ENCODE measurements around the gene CRTC1. TPM values are rescaled to one million over a fixed set of nuclear protein-coding genes. Genes with fewer than 3 reads are reported as not detected.

Gene CRTC1
- total RNA-seq, 4 donors from 2014 or later, result 3.8 to 8.9 (median 6.3) TPM

DNA sequence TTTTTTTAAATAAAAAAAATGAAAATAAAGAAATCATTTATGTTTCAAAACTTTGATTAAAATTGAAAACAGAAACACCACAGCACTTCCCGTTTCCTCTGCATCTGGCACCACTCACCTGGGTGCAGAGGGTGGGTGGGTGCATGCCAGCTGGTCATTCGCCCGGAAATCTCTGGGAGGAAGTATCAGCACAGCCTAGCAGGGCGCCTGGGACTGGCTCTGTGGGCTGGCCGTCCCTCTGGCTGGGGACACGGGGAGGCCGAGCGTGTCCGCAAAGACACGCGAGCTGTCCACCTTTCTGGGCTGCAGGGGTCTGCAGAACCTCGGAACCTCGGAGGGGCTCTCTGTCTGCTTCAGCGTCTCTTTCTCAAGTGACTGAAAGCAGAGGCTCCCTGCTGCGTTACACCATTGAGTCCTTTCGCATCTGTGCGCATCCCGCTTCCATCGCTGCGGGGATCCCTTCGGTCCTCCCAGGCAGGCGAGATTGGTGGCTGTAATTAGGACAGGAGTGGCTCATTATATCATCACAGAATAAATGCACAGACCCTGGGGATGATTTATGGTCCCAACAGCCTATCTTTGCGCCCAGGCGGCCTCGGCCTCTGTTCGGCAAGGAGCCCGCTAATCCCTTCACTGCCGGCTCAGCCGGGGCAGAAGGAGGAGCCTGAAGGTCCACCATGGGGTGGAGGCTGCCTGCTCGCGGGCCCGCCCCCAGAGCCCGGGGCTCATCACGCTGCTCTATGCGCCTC, 17.2 kb downstream of the CRTC1 start:
- peak overlapping the region; percentile 25 to 52 for H3K4me3 ChIP-seq
- H3K9me3 ChIP-seq, result no peaks in the 10 kb centered on the region
- TF ChIP-seq POLR2AphosphoS5 (IDR thresholded peaks at IDR 0.05) (no peak), POLR2A (IDR thresholded peaks at IDR 0.05) (no peak), EP300 (IDR thresholded peaks at IDR 0.05) (no peak)
- TF ChIP-seq, protein P1, sequence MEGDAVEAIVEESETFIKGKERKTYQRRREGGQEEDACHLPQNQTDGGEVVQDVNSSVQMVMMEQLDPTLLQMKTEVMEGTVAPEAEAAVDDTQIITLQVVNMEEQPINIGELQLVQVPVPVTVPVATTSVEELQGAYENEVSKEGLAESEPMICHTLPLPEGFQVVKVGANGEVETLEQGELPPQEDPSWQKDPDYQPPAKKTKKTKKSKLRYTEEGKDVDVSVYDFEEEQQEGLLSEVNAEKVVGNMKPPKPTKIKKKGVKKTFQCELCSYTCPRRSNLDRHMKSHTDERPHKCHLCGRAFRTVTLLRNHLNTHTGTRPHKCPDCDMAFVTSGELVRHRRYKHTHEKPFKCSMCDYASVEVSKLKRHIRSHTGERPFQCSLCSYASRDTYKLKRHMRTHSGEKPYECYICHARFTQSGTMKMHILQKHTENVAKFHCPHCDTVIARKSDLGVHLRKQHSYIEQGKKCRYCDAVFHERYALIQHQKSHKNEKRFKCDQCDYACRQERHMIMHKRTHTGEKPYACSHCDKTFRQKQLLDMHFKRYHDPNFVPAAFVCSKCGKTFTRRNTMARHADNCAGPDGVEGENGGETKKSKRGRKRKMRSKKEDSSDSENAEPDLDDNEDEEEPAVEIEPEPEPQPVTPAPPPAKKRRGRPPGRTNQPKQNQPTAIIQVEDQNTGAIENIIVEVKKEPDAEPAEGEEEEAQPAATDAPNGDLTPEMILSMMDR (IDR thresholded peaks at IDR 0.05), result no peak
- ATAC-seq, result peak; percentile 90
- H3K4me1 ChIP-seq, result peaks cover 0 to 53% (median 18%) of the 10 kb centered on the region in 3 donors
- H3K27me3 ChIP-seq, result no peaks in the 10 kb centered on the region
- WGBS, 2 donors (ENCODE audit: low coverage in 1 of 2), result 0 to 1% methylated on average over 5 to 19 of the region's 35 CpGs
- H3K27ac ChIP-seq, result peak overlapping the region in 3 of 4 donors; percentile 78 to 83 (median 80)
- no peaks in the 10 kb centered on the region for H3K36me3 ChIP-seq

DNA sequence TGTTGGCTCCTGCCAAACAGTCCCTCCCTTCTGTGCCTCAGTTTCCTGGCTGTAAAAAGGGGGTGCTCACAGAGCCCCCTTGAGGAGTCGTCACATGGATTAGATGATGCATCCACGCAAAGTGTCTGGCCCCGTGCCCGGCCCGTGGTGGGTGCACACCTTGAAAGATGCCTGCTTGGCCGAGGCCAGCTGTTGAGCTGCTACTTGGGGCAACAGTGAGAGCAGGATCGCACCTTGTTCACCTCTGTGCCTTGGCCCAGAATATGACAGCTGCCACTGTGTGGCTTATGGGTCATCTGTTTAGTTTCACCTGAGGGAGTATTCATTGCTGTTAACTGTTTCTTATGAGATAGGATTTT, 17.7 kb downstream of the CRTC1 start:
- TF ChIP-seq, protein P1 (IDR thresholded peaks at IDR 0.05), result no peak
- TF ChIP-seq POLR2AphosphoS5 (IDR thresholded peaks at IDR 0.05) (no peak), POLR2A (IDR thresholded peaks at IDR 0.05) (no peak), EP300 (IDR thresholded peaks at IDR 0.05) (no peak)
- Histone ChIP-seq H3K4me1 (peaks cover 0 to 58% (median 18%) of the 10 kb centered on the region in 3 donors), H3K36me3 (no peaks in the 10 kb centered on the region), H3K27me3 (no peaks in the 10 kb centered on the region), H3K27ac (peak overlapping the region in 3 of 4 donors; percentile 78 to 83 (median 80)), H3K9me3 (no peaks in the 10 kb centered on the region), H3K4me3 (peak overlapping the region; percentile 25 to 52)
- ATAC-seq, result no peak
- 0% methylated on average over 1 of the region's 7 CpGs; no CpG with 5 or more reads in 1 of the 2 donors for whole genome bisulfite sequencing, 2 donors (ENCODE audit: low coverage in 1 of 2)

DNA sequence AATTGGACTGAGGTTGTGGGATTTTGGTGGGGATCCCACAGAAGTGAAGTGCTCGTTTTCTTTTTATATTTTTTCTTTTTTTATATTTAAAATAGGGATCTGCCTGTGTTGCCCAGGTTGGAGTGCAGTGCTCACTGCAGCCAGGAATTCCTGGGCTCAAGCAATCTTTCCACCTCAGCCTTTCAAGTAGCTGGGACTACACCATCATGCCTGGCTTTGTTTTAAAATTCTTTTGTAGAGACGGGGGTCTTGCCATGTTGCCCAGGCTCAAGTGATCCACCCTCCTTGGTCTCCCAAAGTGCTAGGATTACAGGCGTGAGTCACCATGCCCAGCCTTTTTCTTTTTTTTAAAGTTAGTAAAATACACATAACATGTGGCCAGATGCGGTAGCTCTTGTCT, 20.6 kb downstream of the CRTC1 start:
- 76 to 81% methylated on average over 3 of the region's 4 CpGs for WGBS, 2 donors (ENCODE audit: low coverage in 1 of 2)
- Histone ChIP-seq H3K4me1 (peaks cover 0 to 62% (median 18%) of the 10 kb centered on the region in 3 donors), H3K9me3 (no peaks in the 10 kb centered on the region), H3K36me3 (no peaks in the 10 kb centered on the region), H3K27ac (no peak overlapping the region), H3K27me3 (no peaks in the 10 kb centered on the region), H3K4me3 (no peak overlapping the region)
- TF ChIP-seq POLR2AphosphoS5 (IDR thresholded peaks at IDR 0.05) (no peak), EP300 (IDR thresholded peaks at IDR 0.05) (no peak), POLR2A (IDR thresholded peaks at IDR 0.05) (no peak)
- TF ChIP-seq, protein P1 (IDR thresholded peaks at IDR 0.05), result no peak
- no peak for ATAC-seq

DNA sequence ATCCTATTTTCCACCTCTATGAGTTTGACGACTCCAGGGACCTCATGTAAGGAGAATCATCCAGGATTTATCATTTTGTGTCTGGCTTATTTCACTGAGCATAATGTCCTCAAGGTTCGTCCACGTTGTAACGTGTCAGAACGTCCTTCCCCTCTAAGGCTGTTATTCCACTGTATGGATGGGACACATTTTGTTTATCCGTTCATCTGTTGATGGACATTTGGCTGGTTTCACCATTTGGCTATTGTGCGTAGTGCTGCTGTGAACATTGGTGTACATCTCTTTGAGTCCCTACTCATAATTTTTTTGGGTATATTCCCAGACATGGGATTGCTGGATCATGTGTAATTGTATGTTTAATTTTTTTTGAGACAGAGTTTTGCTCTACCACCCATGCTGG, 21.5 kb downstream of the CRTC1 start:
- no peak overlapping the region for H3K4me3 ChIP-seq
- no peaks in the 10 kb centered on the region for H3K27me3 ChIP-seq
- 57 to 62% methylated on average over 6 to 7 of the region's 7 CpGs for WGBS, 2 donors (ENCODE audit: low coverage in 1 of 2)
- H3K27ac ChIP-seq, result no peak overlapping the region
- no peak for ATAC-seq
- H3K9me3 ChIP-seq, result no peaks in the 10 kb centered on the region
- no peak for TF ChIP-seq EP300 (IDR thresholded peaks at IDR 0.05)
- no peaks in the 10 kb centered on the region for H3K36me3 ChIP-seq
- H3K4me1 ChIP-seq, result peaks cover 0 to 62% (median 13%) of the 10 kb centered on the region in 3 donors

DNA sequence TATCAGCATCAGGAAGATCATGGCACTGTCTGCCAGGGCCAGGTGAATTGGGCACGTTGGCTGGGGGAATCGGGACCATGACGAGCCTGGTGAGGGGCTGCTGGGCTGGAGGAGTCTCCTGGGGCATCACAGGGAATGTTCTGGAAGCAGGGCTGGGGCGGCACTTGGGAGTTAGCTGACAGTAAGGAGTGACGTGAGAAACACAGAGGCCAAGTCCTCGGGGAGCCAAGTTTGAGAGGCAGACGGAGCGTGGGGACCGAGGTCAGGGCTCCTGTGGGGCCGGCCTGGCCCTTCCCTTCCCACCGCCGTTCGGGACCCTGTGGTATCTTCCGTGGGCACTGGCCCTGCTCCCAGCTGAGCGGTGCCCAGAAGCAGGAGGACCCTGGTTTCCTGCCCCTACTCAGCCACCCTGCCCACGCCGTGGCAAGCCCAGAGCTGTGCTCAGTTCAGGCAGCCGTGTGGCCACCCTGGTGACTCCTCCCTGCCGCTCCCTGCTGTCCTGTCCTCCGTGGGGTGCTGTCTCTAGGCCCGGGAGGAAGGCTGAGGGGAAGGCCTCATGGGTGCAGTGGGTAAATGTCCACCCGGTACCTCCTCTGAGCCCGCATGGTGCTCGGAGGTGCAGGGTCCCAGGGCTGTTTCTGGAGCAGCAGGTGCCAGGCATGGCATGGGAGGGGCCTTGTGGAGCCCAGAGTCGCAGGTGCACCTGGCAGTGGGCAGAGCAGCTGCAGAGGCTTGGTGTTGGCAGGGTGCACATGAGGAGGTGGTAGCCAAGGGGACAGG, 25.2 kb downstream of the CRTC1 start:
- H3K36me3 ChIP-seq, result no peaks in the 10 kb centered on the region
- WGBS, 2 donors (ENCODE audit: low coverage in 1 of 2), result 61 to 100% methylated on average over 1 to 13 of the region's 25 CpGs
- TF ChIP-seq, protein P1 (IDR thresholded peaks at IDR 0.05), result no peak
- no peak for TF ChIP-seq EP300 (IDR thresholded peaks at IDR 0.05)

More for the DNA sequence above, 25.2 kb downstream of the CRTC1 start:
- no peaks in the 10 kb centered on the region for H3K27me3 ChIP-seq
- no peak overlapping the region for H3K27ac ChIP-seq
- peaks cover 0 to 81% (median 6%) of the 10 kb centered on the region in 3 donors for H3K4me1 ChIP-seq
- H3K9me3 ChIP-seq, result no peaks in the 10 kb centered on the region
- no peak for ATAC-seq
- H3K4me3 ChIP-seq, result no peak overlapping the region

All from gastroesophageal sphincter (tissue), 4 donors.